GM12872 (cell line): ENCODE results near the gene DLX2.

ENCODE experiments used
- TF ChIP-seq, protein P1 (sequence below): IDR thresholded peaks from 3 replicates; pipeline ENCODE4 v1.5.1; 2011; ENCODE audit warnings: low read depth, mild to moderate bottlenecking, low read length, moderate library complexity; ENCODE audit not compliant: insufficient read depth

DLX2 gene

DNA sequence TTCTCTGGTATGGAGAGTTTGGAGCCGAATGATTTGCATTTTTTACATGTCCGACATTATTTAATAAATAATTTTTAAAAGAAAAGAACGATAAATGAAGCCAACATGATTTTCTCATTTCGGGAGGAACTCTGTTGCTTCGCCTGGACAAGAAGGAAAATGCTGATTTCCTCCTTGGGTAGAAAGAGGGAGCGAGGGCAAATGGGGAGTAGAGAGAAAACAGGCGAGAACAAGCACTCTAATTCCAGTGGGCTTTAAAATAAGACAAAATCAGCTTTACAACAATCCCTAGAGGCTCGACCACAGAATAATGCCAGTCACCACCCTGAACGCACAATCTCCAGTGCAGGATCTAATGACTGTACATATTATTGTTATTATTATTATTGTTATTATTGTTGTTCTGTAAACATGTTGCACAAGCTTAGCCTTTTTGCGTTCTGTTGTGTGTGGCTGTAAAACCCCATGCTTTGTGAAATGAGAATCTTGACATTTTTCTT is 13.6 kb downstream of the DLX2 start:
- TF ChIP-seq, protein P1, sequence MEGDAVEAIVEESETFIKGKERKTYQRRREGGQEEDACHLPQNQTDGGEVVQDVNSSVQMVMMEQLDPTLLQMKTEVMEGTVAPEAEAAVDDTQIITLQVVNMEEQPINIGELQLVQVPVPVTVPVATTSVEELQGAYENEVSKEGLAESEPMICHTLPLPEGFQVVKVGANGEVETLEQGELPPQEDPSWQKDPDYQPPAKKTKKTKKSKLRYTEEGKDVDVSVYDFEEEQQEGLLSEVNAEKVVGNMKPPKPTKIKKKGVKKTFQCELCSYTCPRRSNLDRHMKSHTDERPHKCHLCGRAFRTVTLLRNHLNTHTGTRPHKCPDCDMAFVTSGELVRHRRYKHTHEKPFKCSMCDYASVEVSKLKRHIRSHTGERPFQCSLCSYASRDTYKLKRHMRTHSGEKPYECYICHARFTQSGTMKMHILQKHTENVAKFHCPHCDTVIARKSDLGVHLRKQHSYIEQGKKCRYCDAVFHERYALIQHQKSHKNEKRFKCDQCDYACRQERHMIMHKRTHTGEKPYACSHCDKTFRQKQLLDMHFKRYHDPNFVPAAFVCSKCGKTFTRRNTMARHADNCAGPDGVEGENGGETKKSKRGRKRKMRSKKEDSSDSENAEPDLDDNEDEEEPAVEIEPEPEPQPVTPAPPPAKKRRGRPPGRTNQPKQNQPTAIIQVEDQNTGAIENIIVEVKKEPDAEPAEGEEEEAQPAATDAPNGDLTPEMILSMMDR = no peak

DNA sequence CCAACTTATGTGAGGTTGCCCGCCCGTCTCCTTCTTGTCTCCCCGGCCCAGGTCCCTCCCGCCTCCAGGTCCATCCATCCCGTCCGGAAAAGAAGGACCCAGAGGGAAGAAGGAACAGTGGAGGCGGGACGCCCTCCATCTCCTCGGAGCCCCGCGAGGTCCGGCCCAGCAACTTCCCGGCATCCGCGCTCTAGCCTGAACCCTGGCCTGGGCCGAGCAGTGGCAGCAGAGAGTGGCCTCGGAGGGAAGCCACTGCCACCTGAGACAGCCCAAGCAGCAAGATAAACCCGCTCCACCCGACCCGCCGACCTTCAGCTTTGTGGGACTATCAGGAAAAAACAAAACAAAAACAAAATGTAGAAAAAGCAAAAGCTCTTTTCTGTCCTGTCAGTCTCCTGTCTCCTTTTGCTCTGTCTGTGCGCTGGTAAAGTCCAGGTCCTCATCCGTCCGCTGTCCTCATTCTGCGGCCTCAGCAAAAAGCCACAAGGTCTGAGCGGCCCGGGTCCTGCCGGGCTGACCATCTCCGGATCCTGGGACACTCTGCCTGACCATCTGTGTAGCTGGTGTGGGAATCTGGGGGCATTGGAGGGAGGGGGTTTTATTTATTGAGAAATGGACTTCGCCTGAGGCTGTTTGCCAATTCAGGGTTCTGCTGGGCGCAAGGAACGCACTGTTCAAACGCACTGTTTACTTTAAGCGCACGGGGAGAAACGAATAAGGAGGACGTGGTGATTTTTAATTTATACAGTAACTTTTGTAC is 14.3 kb downstream of the DLX2 start:
- TF ChIP-seq, protein P1 = no peak

DNA sequence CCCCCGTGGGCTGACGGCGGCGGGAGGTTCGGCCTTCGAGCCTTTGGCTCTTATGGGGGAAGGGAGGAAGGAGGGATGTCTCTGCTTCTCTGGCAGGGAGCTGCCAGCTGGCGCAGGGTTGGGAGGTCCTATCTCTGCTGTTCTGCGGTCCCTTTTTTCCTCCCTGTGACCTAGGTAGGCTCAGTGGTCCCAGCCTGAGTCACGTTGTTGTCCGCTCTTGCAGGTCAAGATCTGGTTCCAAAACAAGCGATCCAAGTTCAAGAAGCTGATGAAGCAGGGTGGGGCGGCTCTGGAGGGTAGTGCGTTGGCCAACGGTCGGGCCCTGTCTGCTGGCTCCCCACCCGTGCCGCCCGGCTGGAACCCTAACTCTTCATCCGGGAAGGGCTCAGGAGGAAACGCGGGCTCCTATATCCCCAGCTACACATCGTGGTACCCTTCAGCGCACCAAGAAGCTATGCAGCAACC is 14.9 kb downstream of the DLX2 start:
- TF ChIP-seq, protein P1 = no peak

DNA sequence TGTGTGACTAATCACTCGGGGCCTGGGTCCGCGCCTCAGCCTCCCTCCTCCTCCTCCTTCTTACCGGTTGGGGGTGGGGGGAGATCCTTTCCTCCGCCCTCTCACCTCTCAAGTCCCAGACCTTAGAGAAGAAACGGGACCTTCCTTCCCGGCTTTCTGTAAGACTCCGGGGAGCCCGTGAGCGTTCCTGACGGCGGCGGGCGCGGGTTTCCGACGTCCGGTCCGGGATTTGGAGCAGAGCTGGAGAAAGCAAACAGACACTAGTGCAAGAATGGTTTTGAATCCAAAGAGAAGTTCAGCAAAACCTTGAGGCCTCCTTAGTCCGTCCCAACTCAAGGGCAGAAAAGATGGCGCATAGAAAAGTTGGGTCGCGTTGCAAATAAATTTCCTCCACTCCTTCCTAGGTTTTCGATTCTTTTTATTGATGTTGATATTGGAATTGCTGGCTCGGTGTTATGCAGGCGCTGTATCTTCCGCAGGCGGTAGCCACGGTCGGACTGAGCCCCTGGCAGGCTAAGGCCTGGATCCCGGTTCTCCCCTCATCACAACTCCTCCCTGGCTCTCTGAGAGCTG is 15.4 kb downstream of the DLX2 start:
- TF ChIP-seq, protein P1 = no peak

DNA sequence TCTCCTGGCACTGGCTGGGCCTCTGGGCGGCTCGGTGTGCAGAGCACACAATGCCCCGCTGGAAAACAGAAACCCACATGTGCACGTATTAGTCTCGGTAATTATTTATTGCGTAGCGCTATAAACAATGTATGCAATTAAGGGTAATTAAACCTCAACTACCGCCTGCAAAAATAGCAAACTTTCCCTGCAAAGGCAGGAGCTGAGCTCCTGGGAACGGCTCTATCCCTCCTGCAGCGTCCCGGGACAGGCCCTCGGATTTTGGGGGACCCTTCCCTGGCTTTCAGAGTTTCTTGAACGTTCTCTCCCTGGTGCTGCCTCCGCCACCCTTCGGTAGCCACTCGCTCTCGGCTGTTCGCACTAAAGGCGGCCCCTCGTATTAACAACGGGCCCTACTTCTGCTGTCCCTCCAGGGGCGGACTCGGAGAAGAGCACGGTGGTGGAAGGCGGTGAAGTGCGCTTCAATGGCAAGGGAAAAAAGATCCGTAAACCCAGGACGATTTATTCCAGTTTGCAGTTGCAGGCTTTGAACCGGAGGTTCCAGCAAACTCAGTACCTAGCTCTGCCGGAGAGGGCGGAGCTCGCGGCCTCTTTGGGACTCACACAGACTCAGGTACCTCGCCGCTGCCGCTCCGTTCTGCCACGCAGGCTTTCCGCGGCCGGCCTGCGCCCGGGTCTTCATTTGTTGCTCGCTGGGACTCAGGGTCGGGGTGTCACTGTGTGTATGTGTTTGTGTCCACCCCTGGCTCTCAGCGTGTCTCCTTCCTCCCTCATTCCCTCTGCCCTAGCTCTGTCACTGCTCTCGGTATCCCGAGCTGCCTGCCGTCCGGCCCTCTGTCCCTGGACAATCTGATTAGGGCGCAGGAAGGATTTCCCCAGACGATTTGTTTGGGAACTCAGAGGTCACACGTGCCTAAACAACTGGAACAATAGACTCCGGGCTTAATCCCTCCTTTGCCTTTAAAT is 16.2 kb downstream of the DLX2 start:
- TF ChIP-seq, protein P1 = peak; percentile 4; the same call in 1 of the 3 replicates

DNA sequence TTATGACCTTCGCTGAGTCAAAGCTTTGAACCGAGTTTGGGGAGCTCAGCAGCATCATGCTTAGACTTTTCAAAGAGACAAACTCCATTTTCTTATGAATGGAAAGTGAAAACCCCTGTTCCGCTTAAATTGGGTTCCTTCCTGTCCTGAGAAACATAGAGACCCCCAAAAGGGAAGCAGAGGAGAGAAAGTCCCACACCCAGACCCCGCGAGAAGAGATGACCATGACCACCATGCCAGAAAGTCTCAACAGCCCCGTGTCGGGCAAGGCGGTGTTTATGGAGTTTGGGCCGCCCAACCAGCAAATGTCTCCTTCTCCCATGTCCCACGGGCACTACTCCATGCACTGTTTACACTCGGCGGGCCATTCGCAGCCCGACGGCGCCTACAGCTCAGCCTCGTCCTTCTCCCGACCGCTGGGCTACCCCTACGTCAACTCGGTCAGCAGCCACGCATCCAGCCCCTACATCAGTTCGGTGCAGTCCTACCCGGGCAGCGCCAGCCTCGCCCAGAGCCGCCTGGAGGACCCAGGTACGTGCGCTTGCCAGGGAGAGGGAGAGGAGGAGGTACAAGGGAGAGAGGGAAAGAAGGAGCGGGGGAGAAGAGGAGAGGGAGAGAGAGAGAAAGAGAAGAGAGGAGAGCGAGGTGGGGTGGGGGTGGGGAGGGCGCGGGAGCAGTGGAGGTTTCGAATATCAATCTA is 17.1 kb downstream of the DLX2 start, which contains the start of gene DLX1:
TSS of gene DLX1 (plus strand) at position 48 of the 700 bp plus-strand sequence. CDS start at position 219, 171 bp downstream.
- TF ChIP-seq, protein P1 = no peak
